Tibial nerve (tissue), 4 donors: ENCODE data around the gene ADAM10.

Experiments
- CTCF ChIP-seq, 5 experiments: fragments of 200-600 bp in 3 of 5; fragments of 450-650 bp in 2 of 5; sonication (generic) in 3 of 5; IDR thresholded peaks; one replicate each; pipeline ENCODE4 v1.5.1; 2016 to 2019; ENCODE audit warnings: antibody characterized with exemption in 5 of 5, mild to moderate bottlenecking in 3 of 5, moderate library complexity in 2 of 5
- EP300 ChIP-seq, 2 donors: sonication (generic); formaldehyde crosslinking; IDR thresholded peaks; one replicate each; pipeline ENCODE4 v1.6.1; 2017; ENCODE audit warnings: antibody characterized with exemption in 2 of 2, mild to moderate bottlenecking in 1 of 2
- POLR2A ChIP-seq, 2 donors: fragments of 450-650 bp; IDR thresholded peaks; one replicate each; pipeline ENCODE4 v1.6.1; 2017; ENCODE audit warnings: antibody characterized with exemption in 2 of 2, mild to moderate bottlenecking in 2 of 2, moderate library complexity in 2 of 2

GRCh38 chr15:58762731-58763130 is 13.2 kb upstream of the ADAM10 start:
- no peak for TF ChIP-seq CTCF (IDR thresholded peaks at IDR 0.05)
- TF ChIP-seq POLR2A (IDR thresholded peaks at IDR 0.05) = no peak
- no peak for TF ChIP-seq EP300 (IDR thresholded peaks at IDR 0.05)
